GM12874 (cell line): ENCODE data around the gene LRCH3.

ENCODE experiments used
- TF ChIP-seq, protein P1 (sequence below): IDR thresholded peaks from 2 replicates; pipeline ENCODE4 v1.5.1; 2011; ENCODE audit warnings: low read depth, mild to moderate bottlenecking, control low read depth, low read length, moderate library complexity; ENCODE audit not compliant: insufficient read depth

Gene LRCH3

DNA sequence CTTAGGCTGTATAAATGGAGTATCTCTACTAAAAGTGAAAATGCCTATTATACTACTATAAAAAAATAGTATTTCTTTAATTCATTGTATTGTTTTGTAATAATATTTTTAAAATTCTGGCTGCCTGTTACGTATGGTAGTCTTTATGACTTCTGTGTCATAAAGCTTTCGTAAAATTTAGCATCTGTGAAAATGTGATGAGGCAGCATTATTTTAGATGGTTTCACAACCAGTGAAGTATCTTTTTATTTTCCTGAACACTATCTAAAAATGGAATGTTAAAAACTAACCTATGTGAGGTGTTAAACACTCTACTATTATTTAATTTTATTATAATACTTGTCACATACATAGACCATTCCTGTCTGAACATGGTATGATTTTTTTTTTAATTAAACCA, 46.2 kb downstream of the LRCH3 start:
- TF ChIP-seq, protein P1, sequence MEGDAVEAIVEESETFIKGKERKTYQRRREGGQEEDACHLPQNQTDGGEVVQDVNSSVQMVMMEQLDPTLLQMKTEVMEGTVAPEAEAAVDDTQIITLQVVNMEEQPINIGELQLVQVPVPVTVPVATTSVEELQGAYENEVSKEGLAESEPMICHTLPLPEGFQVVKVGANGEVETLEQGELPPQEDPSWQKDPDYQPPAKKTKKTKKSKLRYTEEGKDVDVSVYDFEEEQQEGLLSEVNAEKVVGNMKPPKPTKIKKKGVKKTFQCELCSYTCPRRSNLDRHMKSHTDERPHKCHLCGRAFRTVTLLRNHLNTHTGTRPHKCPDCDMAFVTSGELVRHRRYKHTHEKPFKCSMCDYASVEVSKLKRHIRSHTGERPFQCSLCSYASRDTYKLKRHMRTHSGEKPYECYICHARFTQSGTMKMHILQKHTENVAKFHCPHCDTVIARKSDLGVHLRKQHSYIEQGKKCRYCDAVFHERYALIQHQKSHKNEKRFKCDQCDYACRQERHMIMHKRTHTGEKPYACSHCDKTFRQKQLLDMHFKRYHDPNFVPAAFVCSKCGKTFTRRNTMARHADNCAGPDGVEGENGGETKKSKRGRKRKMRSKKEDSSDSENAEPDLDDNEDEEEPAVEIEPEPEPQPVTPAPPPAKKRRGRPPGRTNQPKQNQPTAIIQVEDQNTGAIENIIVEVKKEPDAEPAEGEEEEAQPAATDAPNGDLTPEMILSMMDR = no peak

DNA sequence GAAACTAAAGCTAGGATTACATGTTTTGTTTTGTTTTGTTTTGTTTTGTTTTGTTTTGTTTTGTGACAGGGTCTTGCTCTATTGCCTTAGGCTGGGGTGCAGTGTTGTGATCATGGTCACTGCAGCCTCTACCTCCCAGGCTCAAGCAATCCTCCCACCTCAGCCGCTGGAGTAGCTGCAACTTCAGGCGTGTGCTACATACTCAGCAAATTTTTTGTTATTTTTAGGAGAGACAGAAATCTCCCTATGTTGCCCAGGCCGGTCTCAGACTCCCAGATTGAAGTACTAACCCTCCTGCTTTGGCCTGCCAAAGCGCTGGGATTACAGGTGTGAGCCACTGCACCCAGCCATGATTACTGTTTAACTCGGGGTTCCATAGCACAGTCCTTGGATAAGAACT, 50.7 kb downstream of the LRCH3 start:
- TF ChIP-seq, protein P1 = no peak

GRCh38 chr3:197846491-197846890, 55.4 kb downstream of the LRCH3 start:
- TF ChIP-seq, protein P1 = no peak

- TF ChIP-seq, protein P1 = no peak
These were observed 56.9 kb downstream of the LRCH3 start for GRCh38 chr3:197847866-197848401.

DNA sequence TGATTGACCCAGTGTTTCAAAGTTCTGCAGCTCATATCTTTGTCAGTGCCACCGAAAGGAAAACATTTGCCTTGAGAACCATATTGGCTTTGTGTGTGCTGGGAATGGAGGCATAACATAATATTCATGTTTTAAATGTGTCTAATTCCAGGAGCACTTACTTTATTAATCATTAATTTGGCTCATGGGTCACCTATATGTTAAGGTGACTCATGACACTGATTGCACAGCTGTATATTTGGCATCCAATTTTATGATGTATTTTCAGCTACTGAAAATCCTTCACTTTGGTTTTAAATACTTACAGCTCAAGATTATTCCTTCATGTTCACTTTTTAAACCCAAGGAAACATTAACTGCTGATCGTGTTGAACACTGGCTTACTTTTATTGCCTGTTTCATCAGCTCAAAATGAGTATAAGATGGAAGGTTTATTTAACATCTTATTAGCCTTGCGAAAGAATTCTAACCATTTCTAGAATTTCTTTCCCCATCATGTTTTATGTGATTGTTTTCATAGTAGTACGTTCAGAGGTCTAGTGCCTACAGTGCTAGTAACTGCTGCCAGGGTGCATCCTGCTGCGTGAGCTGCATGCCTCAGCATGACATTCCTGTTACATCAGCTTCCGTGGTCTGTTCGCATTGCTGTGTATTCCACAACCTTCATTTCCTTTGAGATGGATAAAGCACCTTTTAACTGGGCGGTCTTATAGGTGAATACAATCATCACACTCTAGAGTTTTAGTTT, 63.7 kb downstream of the LRCH3 start:
- TF ChIP-seq, protein P1 = no peak

DNA sequence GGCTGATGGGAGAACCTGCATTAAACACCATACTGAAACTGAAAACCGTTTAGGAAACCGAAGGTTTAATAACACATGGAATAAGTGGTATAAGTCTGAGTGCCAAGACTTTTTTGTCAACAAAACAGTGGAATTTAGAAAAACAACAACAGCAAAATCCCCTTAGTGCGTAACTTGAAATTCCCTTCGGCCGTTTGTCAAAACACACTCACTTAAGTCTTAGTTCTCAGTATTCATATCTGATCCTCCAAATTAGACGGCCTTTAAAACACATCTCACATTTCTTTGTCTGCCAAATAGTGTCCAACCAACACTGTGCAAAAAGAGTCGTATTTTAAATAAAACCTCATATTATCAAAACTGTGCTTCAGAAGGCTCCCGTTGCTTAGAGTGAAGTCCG, 64.5 kb downstream of the LRCH3 start:
- TF ChIP-seq, protein P1 = no peak

DNA sequence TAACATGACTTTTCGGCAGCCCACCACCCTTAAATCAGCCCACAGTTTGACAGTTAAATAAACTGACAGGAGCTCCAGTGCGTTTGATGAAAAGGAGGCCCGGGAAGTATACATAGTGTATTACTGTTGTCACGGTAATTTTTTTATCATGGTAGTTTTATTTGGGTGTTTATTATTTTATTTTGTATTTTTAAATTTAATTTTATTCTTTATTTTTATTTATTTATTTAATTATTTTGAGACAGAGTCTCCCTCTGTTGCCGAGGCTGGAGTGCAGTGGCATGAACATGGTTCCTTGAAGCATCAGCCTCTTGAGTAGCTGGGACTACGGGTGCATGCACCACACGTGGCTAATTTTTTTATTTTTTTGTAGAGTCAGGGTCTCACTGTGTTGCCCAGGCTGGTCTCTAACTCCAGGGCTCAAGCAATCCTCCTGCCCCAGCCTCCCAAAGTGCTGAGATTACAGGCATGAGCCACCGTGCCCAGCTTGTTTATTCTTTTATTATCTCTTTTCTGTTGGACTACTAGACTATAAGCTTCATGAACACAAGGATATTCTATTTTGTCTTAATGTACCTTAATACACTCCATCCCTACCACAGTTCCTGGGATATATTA, 65.3 kb downstream of the LRCH3 start:
- TF ChIP-seq, protein P1 = no peak
